ENCODE results near the gene NRM. TPM values are rescaled to one million over a fixed set of nuclear protein-coding genes. Genes with fewer than 3 reads are reported as not detected.

Gene NRM
- total and polyA plus RNA-seq, 2 of the 13 experiments (the other 11 are each of a cell fraction or from before 2014, with no cell fraction given) = 12.5 to 16.0 TPM

- TF ChIP-seq CTCF (CRISPR knock-in tag; IDR thresholded peaks at IDR 0.05) = peak; percentile 94
- no peak for TF ChIP-seq ZNF101 (CRISPR knock-in tag; IDR thresholded peaks at IDR 0.05; ENCODE audit: borderline replicate concordance, low read depth)
- TF ChIP-seq KAT7 (CRISPR knock-in tag; IDR thresholded peaks at IDR 0.05; ENCODE audit: borderline replicate concordance) = no peak
- TF ChIP-seq REL (CRISPR knock-in tag; conservative IDR thresholded peaks at IDR 0.05) = no peak
- no peak for TF ChIP-seq DR1 (CRISPR knock-in tag; IDR thresholded peaks at IDR 0.05)
- TF ChIP-seq ZNF792 (CRISPR knock-in tag; IDR thresholded peaks at IDR 0.05) = 0 out of 2 replicates have a peak, but pooled peaks have one; percentile 36
- TF ChIP-seq ZNF460 (CRISPR knock-in tag; IDR thresholded peaks at IDR 0.05; ENCODE audit: borderline replicate concordance) = no peak
- no peak for TF ChIP-seq ETS1 (CRISPR knock-in tag; IDR thresholded peaks at IDR 0.05)
- TF ChIP-seq NFRKB (IDR thresholded peaks at IDR 0.05) = no peak
- no peak for TF ChIP-seq NFYB (CRISPR knock-in tag; IDR thresholded peaks at IDR 0.05)
- TF ChIP-seq FOXK1 (CRISPR knock-in tag; IDR thresholded peaks at IDR 0.05; ENCODE audit: borderline replicate concordance, low read depth) = no peak
- TF ChIP-seq ELF1 (CRISPR knock-in tag; IDR thresholded peaks at IDR 0.05) = 0 out of 2 replicates have a peak, but pooled peaks have one; percentile 10
- 0 out of 2 replicates have a peak, but pooled peaks have one; percentile 18 for TF ChIP-seq KDM2A (CRISPR knock-in tag; IDR thresholded peaks at IDR 0.05; ENCODE audit: borderline replicate concordance, low read depth)
- no peak for TF ChIP-seq ZNF33A (CRISPR knock-in tag; IDR thresholded peaks at IDR 0.05; ENCODE audit: borderline replicate concordance)
- TF ChIP-seq TFAP4 (IDR thresholded peaks at IDR 0.05; ENCODE audit: borderline replicate concordance, low read depth) = no peak
- 0 out of 2 replicates have a peak, but pooled peaks have one; percentile 37 for TF ChIP-seq AHR (CRISPR knock-in tag; IDR thresholded peaks at IDR 0.05)
- TF ChIP-seq ZSCAN31 (CRISPR knock-in tag; IDR thresholded peaks at IDR 0.05; ENCODE audit: low read depth) = peak; percentile 44
- TF ChIP-seq DZIP1 (CRISPR knock-in tag; IDR thresholded peaks at IDR 0.05) = no peak
- no peak for TF ChIP-seq RAD51 (IDR thresholded peaks at IDR 0.05; ENCODE audit: borderline replicate concordance)
- peak; percentile 74 to 79; a peak in 2 of 4 replicates for TF ChIP-seq HMGXB4 (CRISPR knock-in tag; IDR thresholded peaks at IDR 0.05; ENCODE audit: borderline replicate concordance in 1 of 2, low read depth in 1 of 2)
Observed at GRCh38 chr6:30730601-30731435, 40.0 kb upstream of the NRM start (continued).

Measured in HepG2 (cell line).